HG02852 (cell line): ENCODE results near the gene MAGIX.
A peak's percentile ranks its signal among the peaks of the same experiment; 100 is the strongest.
"Not testable (repeated sequence)": the region's sequence is repeated elsewhere in the genome, so short reads cannot be mapped to it uniquely, and the experiment has no call there.

ENCODE experiments used
- ATAC-seq: cut with Tn5 transposase; IDR thresholded peaks from one replicate; pipeline ENCODE4 v1.9.1; 2021; ENCODE audit warnings: mild to moderate bottlenecking, moderate library complexity; ENCODE audit not compliant: unreplicated experiment

Gene MAGIX

DNA sequence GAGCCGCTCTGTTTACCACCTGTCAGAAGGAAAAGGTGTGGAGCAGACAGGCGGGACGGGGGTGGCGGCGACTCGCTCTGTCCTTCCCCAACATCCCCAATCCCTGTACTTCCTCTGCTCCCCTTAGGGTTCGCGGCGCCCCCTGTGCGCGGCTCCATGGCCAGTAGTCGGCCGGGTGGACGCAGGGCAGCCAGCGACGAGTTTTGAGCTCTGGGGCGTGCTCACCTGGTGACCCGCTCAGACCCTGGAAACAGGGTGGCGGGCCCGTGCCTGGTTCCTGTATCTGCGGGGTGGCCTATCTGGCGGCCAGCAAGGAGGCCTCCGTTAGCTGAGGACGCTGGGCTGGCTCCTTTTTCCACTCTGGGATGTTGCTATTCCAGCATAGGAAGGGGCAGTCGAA is 5.4 kb upstream of the MAGIX start:
- ATAC-seq, result no peak

DNA sequence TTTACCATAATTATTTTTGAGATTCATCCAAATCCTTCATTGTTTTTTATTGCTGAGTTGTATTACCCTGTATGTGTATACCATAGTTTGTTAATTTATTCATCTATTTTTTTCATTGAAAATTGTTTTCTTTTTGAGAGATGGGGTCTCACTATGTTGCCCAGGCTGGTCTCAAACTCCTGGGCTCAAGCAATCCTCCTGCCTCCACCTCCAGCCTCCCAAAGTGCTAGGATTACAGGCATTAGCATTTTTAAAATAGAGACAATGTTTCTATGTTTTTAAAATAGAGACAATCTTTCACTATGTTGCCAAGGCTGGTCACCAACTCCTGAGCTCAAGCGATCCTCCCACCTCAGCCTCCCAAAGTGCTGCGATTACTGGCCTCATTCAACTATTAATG is 1.6 kb upstream of the MAGIX start:
- no peak for ATAC-seq

DNA sequence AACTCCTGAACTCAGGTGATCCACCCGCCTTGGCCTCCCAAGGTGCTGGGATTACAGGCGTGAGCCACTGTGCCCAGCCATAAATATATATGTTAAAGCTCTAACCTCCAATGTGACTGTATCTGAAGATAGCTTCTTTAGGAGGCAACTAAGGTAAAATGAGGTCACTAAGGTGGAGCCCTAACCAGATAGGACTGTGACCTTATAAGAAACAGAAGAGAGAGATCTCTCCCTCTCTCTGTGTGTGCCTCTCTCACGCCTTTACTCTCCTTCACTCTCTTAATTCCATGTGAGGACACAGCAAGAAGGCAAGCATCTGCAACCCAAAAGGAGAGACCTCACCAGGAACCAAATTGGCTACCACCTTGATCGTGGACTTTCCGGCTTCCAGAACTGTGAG is 926 bp upstream of the MAGIX start:
- ATAC-seq, result no peak

GRCh38 chrX:49163555-49164419 is 1.2 kb downstream of the MAGIX start:
- peak; percentile 57 for ATAC-seq

DNA sequence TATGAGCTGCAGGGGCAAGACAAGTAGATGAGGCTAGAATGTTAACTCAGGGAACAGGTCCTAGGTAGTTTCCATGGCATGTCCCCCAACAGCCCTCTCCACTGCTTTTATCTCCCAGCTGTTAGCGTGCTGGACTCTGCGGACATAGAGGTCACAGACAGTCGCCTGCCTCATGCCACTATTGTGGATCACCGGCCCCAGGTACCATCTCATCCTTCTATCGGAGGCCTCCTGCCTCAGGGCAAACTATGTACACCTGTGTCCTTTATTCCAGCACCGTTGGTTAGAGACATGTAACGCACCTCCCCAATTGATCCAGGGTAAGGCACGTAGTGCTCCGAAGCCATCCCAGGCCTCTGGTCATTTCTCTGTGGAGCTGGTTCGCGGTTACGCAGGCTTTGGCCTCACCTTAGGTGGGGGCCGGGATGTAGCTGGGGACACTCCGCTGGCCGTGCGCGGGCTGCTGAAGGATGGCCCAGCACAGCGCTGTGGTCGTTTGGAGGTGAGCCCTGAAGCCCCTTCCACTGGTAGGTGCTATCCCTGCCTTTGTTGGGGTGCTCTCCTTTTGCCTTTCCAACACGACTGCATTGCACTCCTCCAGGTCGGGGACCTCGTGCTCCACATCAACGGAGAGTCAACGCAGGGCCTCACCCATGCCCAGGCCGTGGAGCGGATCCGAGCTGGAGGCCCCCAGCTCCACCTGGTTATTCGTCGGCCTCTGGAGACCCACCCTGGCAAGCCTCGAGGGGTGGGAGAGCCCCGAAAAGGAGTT is 2.2 kb downstream of the MAGIX start:
- ATAC-seq, result no peak

- ATAC-seq, result peak; percentile 35
Measured at GRCh38 chrX:49165901-49166881, 3.6 kb downstream of the MAGIX start.

GRCh38 chrX:49166914-49167739 is 4.6 kb downstream of the MAGIX start:
- ATAC-seq, result no peak

GRCh38 chrX:49167740-49168108 is 5.2 kb downstream of the MAGIX start:
- ATAC-seq, result no peak

DNA sequence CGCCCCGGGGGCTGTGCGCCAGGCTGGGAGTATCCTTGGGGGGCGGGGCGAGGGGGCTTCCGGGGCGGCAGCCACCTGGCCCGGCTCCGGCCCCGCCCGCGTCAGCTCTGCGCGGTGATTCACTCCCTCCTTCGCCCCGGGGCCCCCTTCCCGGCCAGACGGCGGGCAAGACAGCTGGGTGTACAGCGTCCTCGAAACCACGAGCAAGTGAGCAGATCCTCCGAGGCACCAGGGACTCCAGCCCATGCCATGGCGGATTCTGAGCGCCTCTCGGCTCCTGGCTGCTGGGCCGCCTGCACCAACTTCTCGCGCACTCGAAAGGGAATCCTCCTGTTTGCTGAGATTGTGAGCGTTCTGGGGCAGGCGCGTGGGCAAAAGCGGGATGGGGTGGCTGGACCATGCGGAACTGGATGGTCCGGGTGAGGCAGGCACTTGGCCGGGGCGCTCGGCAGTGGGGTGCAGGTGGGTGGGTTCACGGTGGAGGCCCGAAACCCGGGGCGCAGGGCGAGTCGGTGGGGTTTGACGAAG is 9.3 kb downstream of the MAGIX start, which contains the start of gene PLP2:
PLP2 (plus strand) TSS at position 147 of the 528 bp plus-strand sequence; CDS start at position 250, 103 bp downstream.
- ATAC-seq, result peak; percentile 30

- peak; percentile 69 for ATAC-seq
Measured at GRCh38 chrX:49172280-49172780, 9.8 kb downstream of the MAGIX start.

- ATAC-seq, result not testable (repeated sequence)
Measured at GRCh38 chrX:49173544-49173943, 11.0 kb downstream of the MAGIX start.

DNA sequence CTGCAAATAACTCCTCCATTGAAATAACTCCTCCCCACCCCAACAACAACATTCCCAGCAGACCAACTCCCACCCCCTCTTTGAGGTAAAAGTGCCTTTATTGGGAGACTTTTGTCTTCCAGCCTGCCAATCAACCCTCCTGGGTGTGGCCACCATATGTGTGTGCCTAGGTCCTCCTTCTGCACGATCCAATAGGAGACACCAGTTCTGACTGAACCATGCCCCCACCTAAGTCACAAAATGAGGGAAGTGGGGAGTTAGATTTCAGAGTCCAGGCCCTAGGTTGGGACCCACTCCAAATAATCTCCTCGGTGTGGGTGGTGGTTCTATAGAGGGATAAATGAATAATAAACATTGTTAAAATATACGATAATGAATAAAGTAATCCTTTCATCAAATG is 12.2 kb downstream of the MAGIX start:
- ATAC-seq, result no peak

- no peak for ATAC-seq
Measured at GRCh38 chrX:49175435-49176274, 13.1 kb downstream of the MAGIX start.

DNA sequence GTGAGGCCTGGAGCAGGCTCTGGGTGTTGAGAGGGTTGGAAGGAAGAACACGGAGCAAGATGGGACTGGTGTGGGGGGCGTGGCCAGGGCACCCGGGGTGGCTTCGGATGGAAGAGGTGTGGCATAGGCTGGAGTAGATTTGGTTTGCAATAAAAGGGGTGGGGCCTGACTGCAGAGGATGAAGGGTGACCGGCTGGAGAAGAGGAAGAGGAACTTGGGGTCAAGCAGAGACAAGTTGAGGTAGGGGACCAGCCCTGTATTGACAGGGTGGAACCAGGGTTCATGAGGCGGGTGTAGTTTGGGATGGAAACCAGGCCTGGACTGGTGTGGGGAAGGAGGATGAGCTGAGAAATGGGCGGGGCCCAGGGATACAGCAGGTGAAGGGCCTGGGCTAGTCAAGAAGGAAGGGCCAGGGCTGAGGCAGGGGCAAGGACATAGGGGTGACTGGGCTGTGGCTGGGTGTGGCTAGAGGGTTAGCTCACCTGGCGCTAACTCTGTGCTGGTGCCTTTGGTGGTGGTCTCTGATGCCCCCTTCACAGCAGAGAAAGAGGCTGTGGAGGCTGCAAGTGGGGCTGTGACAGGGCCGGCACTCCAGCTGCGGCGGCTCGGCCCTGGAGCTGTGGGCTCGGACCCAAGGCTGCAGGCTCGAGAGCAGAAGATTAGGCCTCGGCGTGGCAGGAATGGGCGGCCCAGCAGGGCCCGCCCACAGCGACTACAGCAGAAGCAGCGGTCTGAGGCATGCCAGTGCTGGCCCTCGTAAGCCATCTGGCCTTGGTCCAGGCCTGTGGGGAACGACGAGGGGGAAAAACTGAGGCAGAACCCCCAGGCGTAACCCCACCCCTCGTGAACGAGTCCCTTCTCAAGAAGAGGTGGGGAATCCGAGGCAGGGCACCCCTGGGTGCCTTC is 14.1 kb downstream of the MAGIX start:
- no peak for ATAC-seq

- no peak for ATAC-seq
Measured at GRCh38 chrX:49177338-49177833, 14.8 kb downstream of the MAGIX start.

DNA sequence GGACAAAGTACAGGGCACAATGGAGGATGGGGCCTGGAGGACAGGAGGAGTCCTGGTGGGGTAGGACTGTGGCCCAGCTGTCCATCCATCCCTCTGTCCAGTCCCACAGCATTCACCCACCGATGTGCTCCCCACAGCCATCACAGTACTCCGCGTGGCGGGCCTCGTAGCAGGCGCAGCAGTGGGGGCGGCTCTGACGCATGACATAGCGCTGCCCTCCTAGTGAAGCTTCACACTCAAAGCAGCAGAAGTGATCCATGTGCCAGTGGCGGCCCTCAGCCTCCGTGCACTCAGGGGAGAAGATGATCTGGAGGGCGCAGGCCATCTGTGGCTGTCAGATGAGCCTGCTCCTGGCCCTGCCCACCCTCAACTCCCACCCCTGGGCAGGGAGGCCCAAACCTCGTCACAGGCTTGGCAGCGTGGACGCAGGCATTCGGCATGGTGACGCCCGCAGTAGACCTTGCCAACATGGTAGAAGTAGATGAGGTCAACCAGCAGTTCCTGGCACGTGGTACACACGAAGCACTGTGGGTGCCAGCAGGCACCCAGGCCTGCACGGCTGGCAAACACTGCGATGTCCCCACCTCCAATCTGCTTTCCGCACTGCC is 15.4 kb downstream of the MAGIX start:
- ATAC-seq, result no peak

DNA sequence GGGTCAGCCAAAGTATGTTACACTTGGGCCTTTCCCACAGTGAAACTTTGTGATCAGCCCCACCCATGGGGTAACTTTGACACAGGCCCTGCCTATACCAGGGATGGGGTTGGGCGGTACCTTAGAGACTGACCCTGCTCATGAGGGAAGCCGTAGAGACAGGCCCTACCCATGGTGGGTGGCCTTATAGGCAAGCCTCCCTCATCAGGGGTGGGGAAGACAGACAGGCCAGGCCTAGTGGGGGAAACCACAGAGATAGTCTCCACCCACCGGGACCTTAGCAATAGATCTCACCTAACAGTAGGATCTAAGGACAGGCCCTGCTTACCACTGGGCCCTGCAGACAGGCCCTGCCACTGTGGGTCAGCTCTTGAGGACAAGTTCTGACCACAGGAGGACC is 16.0 kb downstream of the MAGIX start:
- ATAC-seq, result no peak
